ENCODE measurements around the gene MAP1LC3B.

MAP1LC3B gene

DNA sequence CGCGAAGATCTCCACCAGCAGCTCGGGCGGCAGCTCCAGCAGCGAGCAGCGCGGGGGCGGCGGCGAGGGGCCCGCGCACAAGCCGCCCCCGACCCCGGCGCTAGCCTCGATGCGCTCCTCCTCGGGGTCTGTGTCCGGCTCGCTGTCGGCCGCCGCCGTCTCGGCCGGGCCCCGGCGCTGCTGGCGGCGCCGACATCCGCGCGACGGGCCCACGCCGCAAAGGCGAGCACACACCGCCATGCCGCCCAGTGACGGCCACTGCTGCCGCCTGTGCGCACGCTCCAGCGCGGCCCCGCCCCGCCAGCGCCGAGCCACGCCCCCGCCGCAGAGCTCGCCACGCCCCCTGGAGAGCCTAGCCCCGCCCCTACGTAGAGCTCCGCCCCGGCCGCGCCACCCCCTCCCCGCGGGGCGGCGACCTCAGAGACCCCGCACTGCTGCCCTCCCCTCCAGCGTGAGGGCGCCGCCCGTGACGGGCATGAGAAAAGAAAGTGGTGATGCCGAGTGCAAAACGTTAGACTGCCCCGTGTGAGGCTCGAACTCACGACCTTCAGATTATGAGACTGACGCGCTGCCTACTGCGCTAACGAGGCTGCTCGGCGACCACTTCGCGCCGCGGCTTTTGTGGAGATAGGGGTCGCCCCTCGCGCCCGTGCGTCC lies 8.5 kb upstream of the MAP1LC3B start, which contains the start of gene FBXO31 (continued):
- TF ChIP-seq ZNF747 (tag by site-specific recombination; IDR thresholded peaks at IDR 0.05) (no peak), ZNF366 (tag by site-specific recombination; conservative IDR thresholded peaks at IDR 0.05) (no peak; the same call in 1 of the 2 replicates), ZNF121 (tag by site-specific recombination; IDR thresholded peaks at IDR 0.05) (no peak), OSR2 (tag by site-specific recombination; IDR thresholded peaks at IDR 0.05) (no peak), ZBTB7A (tag by site-specific recombination; IDR thresholded peaks at IDR 0.05; ENCODE audit: low read depth) (peak; percentile 99), PRDM6 (tag by site-specific recombination; IDR thresholded peaks at IDR 0.05) (no peak), PRDM1 (tag by site-specific recombination; IDR thresholded peaks at IDR 0.05) (no peak), IKZF3 (tag by site-specific recombination; IDR thresholded peaks at IDR 0.05) (no peak), ZNF558 (tag by site-specific recombination; IDR thresholded peaks at IDR 0.05) (no peak), ZNF777 (tag by site-specific recombination; IDR thresholded peaks at IDR 0.05; ENCODE audit: borderline replicate concordance) (no peak), ZNF324 (tag by site-specific recombination; IDR thresholded peaks at IDR 0.05) (peak; percentile 94), ZNF169 (tag by site-specific recombination; IDR thresholded peaks at IDR 0.05) (peak; percentile 75; the same call in 1 of the 2 replicates), SP2 (tag by site-specific recombination; IDR thresholded peaks at IDR 0.05) (peak; percentile 60), BCL11A (tag by site-specific recombination; IDR thresholded peaks at IDR 0.05; ENCODE audit: low read depth) (peak; percentile 63; the same call in 1 of the 2 replicates), ZNF549 (tag by site-specific recombination; IDR thresholded peaks at IDR 0.05) (no peak), ZNF791 (tag by site-specific recombination; IDR thresholded peaks at IDR 0.05) (no peak), ZSCAN5A (tag by site-specific recombination; IDR thresholded peaks at IDR 0.05) (no peak), ZNF510 (tag by site-specific recombination; IDR thresholded peaks at IDR 0.05; ENCODE audit: insufficient replicate concordance) (no peak), HOXC10 (CRISPR knock-in tag; IDR thresholded peaks at IDR 0.05) (no peak), TRIM28 (IDR thresholded peaks at IDR 0.05; ENCODE audit: borderline replicate concordance, low read length) (no peak), HOXA7 (CRISPR knock-in tag; IDR thresholded peaks at IDR 0.05; ENCODE audit: borderline replicate concordance) (no peak), KLF17 (tag by site-specific recombination; IDR thresholded peaks at IDR 0.05) (peak; percentile 85), ZNF701 (tag by site-specific recombination; IDR thresholded peaks at IDR 0.05) (no peak), ZNF23 (tag by site-specific recombination; IDR thresholded peaks at IDR 0.05; ENCODE audit: borderline replicate concordance) (no peak), ZNF404 (tag by site-specific recombination; IDR thresholded peaks at IDR 0.05) (no peak), ZNF610 (tag by site-specific recombination; IDR thresholded peaks at IDR 0.05; ENCODE audit: borderline replicate concordance) (peak; percentile 80), ZNF843 (tag by site-specific recombination; IDR thresholded peaks at IDR 0.05) (peak; percentile 83), ZSCAN16 (tag by site-specific recombination; IDR thresholded peaks at IDR 0.05) (0 out of 2 replicates have a peak, but pooled peaks have one; percentile 42), ZNF529 (tag by site-specific recombination; IDR thresholded peaks at IDR 0.05; ENCODE audit: insufficient replicate concordance) (no peak), ZIC2 (tag by site-specific recombination; IDR thresholded peaks at IDR 0.05) (peak; percentile 66), KLF1 (tag by site-specific recombination; IDR thresholded peaks at IDR 0.05) (peak; percentile 94), ZNF792 (tag by site-specific recombination; IDR thresholded peaks at IDR 0.05) (peak; percentile 37; the same call in 1 of the 2 replicates)
- TF ChIP-seq, protein P1, sequence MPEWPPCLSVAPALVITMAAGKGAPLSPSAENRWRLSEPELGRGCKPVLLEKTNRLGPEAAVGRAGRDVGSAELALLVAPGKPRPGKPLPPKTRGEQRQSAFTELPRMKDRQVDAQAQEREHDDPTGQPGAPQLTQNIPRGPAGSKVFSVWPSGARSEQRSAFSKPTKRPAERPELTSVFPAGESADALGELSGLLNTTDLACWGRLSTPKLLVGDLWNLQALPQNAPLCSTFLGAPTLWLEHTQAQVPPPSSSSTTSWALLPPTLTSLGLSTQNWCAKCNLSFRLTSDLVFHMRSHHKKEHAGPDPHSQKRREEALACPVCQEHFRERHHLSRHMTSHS (tag by site-specific recombination; IDR thresholded peaks at IDR 0.05), result no peak
- TF ChIP-seq, protein P2, sequence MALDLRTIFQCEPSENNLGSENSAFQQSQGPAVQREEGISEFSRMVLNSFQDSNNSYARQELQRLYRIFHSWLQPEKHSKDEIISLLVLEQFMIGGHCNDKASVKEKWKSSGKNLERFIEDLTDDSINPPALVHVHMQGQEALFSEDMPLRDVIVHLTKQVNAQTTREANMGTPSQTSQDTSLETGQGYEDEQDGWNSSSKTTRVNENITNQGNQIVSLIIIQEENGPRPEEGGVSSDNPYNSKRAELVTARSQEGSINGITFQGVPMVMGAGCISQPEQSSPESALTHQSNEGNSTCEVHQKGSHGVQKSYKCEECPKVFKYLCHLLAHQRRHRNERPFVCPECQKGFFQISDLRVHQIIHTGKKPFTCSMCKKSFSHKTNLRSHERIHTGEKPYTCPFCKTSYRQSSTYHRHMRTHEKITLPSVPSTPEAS (tag by site-specific recombination; IDR thresholded peaks at IDR 0.05), result 0 out of 2 replicates have a peak, but pooled peaks have one; percentile 55
- TF ChIP-seq, protein P3, sequence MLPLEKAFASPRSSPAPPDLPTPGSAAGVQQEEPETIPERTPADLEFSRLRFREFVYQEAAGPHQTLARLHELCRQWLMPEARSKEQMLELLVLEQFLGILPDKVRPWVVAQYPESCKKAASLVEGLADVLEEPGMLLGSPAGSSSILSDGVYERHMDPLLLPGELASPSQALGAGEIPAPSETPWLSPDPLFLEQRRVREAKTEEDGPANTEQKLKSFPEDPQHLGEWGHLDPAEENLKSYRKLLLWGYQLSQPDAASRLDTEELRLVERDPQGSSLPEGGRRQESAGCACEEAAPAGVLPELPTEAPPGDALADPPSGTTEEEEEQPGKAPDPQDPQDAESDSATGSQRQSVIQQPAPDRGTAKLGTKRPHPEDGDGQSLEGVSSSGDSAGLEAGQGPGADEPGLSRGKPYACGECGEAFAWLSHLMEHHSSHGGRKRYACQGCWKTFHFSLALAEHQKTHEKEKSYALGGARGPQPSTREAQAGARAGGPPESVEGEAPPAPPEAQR (tag by site-specific recombination; IDR thresholded peaks at IDR 0.05), result peak; percentile 92
